UCSD-AML1 (cell line): ENCODE data around the gene TSPAN9.
A peak's percentile ranks its signal among the peaks of the same experiment; 100 is the strongest.

Experiments
- DNase-seq: peaks from one replicate; lab custom pipeline; 2025; ENCODE audit not compliant: unreplicated experiment; lab: John Stamatoyannopoulos, UW

TSPAN9 gene

DNA sequence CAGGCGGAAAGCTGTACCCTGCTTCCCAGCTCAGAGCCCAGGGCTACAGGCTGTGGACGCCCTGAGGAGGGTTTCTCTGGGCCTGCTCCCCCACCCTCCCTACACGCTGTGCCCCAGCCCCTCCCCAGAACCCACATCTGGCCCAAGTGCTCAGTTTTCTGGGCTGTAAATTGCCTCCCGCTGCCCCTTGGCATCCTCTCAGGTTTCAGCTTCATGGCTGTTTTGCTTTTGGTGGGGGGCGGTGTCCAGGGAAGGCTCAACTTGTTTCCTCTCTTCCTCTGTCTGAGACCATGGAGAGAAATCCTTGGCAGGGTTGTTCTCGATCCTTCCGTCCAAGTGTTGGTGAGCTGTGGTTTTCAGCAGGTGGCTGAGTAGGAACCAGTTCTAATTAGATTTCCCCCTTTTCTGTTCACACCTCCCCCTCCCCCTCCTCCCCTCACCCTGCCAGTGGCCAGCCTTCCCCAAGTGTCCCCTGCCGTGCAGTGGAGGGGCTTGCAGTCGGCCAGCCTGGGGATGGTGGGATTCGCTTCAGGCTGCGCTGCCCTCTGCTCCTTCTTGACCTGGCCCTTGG is 61.8 kb downstream of the TSPAN9 start:
- DNase-seq = no peak

DNA sequence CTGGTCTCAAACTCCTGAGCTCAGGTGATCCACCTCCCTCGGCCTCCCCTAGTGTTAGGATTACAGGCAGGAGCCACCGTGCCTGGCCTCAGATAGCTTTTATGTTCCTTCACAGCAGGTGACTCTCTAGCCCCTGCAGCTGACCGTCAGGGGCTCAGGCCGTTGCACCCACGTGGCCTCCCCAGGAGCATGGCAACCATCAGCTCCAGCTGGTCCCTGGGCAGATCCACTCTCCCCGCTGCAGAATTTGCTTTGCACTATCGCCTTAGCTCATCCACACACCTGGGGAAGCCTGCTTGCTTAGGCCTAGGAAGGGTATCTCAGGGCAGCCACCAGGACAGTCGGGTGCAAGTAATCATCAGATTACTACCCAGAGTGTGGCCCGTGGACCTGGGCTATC is 62.6 kb downstream of the TSPAN9 start:
- DNase-seq = no peak

DNA sequence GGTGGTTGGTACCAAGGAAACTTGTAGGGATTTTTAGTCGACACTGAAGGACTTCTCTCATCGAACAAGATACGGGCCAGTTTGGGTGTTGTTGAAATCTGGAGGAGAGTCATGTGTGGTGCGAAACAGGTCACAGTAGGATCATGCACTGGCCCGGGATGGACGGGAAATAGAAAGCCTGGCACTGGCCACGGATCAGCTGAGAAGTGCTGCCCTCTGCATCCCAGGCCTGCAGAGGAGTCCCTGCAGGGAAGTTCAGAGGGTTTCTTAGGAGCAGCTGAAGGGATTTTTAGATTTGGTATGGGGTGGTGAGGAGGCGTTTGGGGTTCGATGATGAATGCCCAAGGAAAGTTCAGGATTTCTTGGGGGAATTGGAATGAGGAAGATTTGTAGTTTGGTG is 63.1 kb downstream of the TSPAN9 start:
- no peak for DNase-seq

DNA sequence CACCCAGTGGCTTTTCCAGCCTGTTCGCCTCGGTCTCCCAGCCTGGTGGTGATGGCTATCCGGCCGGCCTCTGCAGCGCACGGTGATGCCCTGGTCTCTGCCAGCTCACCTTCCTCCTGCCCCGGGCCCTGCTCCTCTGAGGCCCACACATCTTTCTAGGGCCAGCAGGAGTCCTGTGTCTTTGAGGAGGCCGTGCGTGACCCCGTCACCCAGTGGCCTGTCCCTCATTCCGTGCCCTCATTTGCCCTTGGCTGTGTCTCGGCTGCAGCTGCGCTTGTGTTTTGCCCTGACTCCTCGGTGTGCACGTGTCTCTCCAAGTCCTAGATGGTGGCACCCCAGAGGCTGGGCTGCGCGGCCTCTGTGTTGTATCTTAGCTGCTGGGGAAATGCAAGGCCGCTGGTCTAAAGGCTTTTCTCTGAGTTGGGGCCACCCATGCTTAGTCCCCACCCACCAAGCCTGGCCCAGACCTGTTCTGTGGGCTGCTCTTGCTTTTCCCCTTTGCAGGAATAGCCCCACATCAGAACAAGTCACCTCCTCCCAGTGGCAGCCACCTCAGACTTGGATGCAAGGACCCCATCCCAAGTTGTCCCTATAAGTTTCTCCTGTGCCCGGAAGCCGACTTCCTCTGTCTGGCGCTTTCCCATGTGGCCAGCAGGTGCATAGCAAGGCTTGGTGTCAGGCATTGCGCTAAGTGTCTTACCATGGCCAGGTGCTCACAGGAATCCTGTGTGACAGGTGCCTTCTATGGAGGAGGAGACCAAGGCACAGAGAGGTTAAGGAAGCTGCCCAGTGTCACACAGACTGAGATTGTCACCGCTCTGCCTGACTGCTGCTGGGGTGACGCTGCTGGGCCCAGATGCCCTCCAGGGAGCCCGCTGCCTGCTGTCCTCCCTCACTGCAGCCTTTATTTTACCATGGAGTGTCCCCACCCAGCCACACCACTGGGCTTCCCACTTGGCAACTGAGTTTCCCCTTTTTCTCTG is 64.5 kb downstream of the TSPAN9 start:
- DNase-seq = no peak

DNA sequence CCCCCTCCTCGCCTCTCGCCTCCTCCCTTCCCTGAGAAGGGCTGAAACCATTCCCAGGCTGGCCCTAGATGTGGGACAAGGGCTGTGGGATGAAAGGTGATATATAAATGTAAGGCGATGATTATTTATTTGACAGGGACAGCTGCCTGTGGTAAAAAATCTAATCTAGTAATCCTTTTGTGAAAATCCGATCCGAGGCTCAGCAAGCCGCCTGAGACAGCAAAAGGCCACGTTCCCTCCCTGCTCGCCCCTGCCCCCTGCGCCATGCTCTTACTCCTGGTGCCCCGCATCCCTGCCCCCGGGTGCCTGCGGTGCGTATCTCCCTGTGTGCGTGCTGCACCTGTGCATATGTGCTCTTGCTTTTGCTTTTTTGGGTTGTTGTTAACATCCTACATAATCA is 65.2 kb downstream of the TSPAN9 start:
- no peak for DNase-seq

DNA sequence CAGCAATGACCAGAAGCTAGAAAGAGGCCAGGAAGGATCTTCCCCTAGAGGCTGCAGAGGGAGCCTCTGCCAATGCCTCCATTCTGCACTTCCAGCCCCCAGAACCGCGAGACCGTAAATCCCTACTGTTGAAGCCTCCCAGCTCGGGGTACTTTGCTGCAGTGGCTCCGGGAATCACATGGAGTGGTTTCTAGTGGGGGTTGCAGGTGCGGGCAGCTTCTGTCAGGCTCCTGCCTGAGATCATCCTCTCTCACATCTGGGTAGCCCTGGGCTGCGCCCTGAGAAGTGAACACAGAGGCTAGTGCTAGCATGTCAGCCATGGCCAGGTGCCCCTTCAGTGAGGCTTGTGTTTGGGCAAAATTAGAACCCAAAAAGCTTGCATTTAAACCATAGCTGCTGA is 67.3 kb downstream of the TSPAN9 start:
- DNase-seq = no peak

DNA sequence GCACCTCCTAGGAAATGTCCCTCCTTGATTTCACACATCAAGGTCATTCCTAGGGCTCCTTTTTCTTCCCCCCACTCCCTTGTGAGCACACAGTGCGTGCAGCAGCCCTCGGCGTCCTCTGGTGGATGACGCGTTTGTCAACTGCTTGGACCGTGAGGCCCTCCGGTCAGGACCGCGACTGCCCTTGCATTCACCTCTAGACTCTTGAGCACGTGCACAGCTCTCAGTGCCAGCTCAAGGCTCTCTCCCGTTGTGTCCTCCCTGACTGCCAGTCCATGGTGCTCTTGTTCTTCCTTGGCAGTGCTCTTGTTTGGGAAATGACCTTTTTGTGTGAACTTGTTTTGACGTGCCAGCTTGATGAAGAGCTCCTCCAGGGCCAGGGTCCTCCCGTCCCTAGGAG is 67.9 kb downstream of the TSPAN9 start:
- no peak for DNase-seq

DNA sequence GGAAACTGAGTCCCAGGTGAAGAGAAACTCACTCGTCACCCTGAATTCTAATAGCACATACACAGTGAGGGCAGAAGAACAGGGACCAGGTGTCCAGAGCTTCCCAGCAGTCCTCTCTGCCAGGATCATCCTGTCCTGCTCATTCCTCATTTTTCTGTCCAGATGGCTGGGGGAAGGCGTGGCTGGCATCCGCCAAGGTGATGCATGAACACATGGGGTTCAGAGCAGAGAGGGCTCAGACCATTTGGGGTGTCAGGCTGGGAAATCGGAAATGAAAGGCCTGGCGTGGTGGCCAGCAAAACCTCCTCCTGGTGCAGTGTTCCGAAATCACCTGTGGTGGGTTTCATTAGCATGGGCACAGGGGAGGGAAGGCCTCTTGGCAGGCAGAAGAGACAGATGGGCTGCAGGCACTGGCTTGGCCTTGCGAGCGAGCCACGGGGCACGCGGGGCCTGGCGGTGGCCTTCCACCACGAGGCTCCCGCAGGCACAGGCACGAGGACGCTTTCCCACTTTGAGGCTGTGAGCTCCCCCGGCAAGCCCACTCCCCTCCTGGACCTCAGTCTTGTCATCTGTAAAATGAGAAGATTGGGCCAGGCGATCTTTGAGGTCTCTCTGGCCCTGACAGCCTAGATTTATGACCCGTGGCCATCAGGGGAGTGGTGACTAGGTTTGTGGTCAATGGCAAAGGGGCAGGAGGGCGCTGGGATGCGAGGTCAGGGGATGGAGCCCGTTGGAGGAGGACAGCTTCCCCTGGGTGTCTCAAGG is 68.5 kb downstream of the TSPAN9 start:
- no peak for DNase-seq

DNA sequence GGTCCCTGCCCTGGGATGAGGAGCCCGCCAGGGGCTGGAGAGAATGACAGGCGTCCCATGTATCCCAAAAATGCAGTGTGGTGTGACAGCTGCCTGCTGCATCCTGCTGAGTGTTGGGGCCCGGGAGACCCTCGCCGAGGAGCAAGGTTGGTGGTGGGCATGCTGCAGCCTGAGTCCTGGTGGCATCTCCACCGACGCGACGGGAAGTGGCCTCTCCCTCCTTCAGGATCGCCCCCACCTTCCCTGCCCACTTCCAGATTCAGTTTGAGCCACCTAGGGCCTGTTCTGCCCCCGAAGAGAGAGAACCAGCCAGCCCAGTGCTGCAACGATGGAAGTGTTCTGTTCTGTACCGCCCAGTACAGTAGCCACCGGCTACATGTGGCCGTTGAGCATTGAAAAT is 70.1 kb downstream of the TSPAN9 start:
- DNase-seq = no peak

DNA sequence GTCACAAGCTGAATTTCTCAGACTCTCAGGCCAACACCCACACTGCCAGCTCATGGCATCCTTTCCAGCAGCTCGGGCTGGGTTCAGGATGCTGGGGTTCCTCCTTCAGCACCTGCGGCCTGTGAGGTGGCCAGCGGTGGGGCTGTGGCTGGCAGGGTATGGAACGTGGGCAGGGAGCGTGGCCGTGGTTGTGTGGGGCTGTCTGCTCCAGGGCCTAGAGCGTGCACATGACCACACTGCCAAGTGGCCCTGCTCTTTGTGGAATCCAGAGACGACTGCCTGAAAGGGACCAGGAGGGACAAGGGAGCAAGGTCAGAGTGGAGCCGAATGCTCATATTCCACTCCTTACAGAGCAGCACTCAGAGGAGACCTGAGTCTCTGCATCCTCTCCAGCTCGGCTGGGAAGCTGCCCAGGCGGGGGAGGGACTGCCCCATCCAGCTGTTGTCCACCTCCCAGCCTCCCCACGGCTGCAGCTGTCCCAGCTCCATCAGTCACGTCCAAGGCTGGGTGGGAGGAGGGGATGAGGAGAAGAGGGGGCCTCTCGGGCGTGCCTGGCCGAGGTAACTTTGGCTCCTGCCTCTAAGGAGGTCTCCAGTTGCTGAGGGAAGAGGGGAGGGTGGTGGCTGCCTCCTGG is 71.3 kb downstream of the TSPAN9 start:
- no peak for DNase-seq

DNA sequence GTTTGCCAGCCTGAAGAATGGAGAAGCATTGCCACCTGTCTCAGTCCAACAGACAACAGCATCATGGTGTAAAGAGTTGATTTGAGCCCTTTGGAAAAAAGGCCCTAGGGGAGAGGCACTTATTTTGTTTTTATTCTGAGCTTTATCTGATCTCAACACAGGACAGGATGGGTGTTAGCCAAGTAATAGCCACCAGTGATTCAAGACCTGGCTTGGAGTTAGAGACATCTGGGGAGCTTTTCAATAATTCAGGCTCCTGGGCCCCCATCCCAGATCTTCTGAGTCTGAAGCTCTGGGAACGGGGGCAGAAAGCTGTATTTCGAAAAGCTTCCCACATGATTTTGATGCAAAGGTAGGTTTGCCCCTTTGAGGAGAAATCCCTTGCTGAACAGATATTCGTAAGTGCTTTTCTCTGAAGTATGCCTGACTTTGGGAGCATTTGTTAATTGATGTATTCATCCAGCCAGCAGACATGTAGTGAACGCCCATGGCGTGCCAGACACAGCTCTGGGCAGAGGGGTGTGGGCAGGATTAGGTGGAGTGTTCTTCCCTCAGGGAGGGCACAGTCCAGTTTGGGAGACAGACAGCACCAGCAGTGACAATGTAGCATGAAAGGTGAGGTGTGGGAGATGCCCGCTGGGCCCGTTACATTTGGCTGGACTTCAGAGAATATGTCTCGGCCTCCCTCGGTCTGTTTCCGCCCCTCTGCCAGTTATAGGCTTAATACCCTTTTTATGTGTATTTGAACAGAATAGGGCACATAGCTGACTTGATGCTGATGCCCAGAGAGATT is 72.5 kb downstream of the TSPAN9 start:
- no peak for DNase-seq

DNA sequence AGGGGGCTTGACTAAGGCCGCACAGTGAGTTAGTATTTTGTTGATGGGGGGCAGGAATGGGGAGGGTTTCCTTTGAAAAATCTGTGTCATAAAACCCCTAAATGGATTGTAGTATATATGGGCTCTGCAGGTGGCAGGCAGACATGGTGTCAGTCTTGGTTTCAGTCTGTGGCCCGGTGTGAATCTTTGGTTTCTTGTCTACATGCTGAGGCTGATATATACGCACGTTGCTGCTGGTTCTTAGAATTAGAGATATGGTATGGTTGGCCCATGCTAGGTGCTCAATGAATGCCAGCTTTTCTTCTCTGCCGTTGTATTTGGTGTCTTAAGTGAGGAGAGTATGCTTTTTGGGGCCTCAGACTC is 73.1 kb downstream of the TSPAN9 start:
- no peak for DNase-seq

DNA sequence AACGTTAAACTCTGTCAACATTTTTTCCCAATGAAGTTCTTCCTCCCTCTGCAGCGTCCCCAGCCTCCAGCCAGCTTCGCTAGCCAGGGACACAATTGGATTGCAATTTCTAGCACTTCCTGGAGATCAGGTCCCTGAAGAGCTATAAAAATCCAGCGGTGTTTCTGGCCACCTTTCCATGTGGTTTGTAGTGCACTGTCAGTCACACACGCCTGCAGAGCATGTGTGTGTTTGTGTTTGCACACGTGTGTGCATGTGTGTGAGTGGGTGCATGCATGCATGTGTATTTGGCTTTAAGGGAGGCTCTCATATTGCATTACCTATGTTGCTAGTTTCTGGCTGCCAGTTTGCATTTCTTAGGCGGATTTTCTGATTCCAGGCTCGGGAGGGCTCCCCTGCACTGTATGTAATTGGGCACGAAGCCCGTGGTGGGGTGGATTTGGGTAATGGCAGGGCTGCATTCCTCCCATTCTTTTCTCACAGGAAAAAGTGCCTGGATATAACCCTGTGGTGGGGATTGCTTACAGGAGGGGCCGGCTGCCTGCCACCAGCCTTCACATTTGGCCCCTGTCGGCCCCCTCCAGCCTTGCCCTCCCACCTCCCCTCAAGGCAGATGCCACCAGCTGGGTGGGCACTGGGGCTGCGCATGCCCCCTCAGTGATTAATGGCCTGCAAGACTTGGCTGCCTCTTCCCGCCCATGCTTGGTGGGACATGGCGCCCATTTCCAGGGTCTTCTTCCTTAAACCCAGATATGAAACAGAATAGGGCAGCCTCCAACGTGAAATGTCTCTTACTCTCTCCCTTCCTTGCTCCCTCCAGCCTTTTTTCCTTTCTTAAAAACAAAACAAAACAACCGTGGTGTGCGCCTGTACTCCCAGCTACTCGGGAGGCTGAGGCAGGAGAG is 74.0 kb downstream of the TSPAN9 start:
- DNase-seq = no peak

DNA sequence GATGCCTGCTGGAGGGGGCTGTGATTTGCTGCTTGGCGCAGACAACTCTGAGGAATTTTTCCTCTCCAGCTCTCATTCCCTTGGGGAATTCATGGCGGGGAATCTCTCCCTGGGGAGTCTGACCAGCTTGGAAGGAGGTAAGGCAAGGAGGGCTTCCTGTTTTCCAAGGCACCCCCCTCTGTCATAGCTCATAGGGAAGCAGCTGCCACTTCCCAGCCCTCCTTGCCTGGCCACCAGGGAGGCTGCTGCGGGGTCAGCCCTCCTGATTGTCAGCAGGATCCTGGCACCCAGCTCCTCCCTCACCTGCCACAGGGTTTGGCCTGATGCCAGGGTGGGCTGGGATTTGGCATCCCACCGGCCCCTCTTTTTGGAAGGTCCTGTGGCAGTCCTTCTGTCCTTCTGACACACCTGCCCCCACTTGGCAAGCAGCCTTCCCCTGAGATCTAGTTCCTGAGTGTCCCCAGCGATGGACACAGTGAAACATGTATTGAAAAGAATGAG is 74.9 kb downstream of the TSPAN9 start:
- DNase-seq = no peak

DNA sequence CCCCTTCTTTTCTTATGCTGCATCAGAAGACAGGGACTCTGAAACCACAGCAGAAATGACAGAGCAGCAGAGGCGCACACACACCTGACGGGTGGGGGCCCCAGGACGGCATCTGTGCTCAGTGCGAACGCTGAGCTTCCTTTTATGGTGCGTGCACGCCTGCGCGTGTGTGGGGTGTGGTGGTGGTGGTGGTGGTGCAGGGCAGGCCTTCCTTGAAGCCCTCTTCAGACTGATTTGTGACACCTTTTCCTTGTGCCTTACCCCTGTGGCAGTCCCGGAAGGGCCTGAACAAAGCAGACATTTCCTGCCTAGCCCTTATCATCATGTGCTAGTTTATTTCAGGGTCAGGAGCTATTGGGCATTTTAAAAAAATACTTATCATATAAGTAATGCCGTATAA is 75.7 kb downstream of the TSPAN9 start:
- peak; percentile 72 for DNase-seq

DNA sequence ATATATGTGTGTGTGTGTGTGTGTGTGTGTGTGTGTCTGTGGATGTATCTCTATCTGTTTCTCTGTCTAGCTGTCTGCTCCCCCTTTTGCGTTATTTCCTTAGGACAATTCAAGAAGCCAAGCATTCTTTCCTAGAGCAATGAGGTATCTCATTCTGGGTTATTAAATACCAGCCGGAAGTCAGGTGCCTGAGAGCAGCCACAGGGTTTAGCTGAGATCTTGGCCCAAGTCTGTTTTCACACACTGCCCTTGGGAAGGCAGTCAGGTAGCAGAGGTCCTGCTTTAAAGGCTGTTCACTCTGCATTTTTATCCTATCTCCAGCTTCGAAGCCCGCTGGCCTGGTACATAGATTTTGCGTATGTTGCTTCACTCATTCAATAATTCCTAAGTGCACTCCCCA is 76.8 kb downstream of the TSPAN9 start:
- DNase-seq = no peak

DNA sequence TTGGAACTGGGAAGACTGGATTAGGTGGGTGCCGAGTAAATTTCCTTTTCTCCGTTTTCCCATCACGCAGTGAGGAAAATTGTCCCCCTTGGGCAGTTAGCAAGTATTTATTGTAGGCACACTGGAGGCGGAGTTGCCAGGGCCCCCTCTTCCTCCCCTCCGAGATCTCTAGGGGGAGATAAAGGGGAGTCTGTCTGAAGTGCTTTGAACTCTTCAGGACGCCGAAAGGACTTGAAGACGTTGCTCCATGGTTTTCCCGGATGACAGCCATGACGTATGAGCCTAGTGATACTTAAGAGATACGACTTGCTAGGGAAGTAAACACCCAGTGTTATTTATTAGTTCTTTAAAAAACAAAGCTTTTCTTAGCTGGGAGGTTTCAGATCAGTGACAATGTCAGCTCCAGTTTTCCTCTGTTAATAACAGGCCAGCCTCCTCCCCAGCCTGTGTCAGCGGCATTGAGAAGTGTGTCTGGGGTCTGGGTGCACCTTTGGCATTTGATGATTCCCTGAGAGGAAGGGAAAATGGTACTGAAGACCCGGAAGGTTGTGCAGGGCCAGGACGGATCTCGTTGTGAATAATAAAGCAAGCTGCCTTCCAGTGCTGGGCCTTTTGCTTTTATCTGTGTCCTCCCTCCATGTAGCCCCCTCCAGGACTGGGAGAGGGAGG is 78.7 kb downstream of the TSPAN9 start:
- DNase-seq = no peak

DNA sequence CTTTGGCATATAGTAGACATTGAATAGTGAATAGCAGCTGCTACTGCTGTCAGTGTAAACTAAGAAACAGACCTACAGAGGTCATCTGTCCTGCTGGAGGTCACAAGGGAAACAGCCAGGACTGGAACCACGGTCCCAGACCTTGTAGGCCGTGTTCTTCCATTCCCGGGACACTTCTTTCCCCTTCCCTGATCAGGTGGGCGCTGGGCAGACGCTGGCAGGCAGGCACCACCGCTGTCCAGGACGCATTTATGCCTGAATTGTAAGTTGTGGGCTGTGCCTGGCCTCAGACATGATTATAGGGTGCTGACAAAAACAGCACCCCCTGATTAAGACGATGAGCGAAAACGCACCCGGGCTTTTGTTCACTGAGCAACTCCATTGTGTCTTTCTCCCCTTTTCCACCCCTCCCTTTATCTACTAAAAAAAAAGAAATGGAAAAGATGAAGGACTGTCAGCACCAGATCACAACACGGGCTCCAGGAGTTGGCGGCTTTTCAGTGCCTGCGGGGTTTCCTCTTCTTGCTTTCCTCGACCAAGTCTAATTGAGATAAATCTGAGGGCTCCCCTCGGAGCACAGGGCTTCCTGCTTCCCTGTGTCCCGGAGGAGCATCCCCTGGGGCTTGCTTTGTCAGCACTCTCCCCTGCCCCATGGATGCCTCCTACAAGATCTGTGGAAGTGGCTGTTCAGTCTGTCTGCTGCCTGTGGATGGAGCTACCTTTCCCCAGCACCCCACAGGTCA is 80.6 kb downstream of the TSPAN9 start:
- DNase-seq = no peak
